ENCODE results near the gene SUMO1. TPM values are rescaled to one million over a fixed set of nuclear protein-coding genes. Genes with fewer than 3 reads are reported as not detected.

Gene SUMO1
- total RNA-seq, 2 donors from 2014 or later = 106 to 121 TPM

DNA sequence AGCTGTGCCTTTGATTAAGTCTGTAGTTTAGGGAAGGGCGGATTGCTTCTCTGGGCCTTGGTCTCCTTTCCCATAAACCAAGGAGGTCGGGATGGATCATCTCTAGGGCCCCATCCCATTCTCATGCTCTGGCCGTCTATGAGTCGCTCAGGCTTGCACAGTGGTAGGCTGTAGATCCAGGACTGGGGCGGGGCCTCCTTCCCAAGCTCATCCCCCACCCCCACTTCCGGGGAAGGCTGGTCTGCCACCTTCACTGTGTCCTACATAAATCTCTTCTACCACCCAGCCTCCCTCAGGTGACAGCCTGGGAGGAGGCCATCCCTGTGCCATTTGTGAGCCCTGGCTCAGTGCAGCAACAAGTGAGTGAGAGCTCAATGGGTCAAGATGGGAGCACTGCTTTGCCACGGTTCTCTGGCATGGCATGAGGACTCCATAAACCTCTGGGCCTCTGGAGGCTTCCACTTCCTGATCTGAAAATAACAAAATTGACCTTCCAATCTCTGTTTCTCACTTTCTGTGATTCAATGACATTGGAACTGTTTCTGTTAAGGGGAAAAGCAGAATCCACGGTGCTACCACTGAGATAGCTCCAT, 68.5 kb downstream of the SUMO1 start:
- no peak overlapping the region for H3K27ac Mint-ChIP-seq
- ATAC-seq (no peak), DNase-seq (ENCODE audit: low spot score in 2 of 2) (no peak)
- no peaks in the 10 kb centered on the region for H3K36me3 Mint-ChIP-seq
- H3K9me3 Mint-ChIP-seq = no peaks in the 10 kb centered on the region

GRCh38 chr2:202169131-202169530, 69.3 kb downstream of the SUMO1 start:
- DNase-seq (ENCODE audit: low spot score in 2 of 2) = no peak

DNA sequence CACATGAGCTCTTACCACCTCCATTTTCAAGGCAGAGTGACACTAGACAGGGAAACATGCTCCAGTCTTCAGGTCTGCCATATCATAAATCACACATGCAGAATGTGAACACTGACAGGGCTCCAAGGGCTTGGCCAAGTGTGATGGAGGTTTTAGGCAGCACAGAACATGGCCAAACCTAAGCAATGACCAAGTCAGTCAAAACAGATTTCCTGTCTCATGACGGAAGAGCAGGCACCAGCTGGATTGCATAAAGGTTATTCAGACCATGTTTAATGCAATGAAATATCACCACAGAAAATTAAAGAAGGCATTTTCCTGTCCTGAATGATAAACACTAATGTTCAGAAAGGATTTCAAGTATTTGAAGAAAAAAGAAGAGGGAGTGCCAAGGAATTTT, 72.5 kb downstream of the SUMO1 start:
- ATAC-seq (no peak), DNase-seq (ENCODE audit: low spot score in 2 of 2) (no peak)
- no peak overlapping the region for H3K27ac Mint-ChIP-seq

More at GRCh38 chr2:202169131-202169530, 69.3 kb downstream of the SUMO1 start:
- H3K9me3 Mint-ChIP-seq = no peaks in the 10 kb centered on the region
- peak; percentile 29 for ATAC-seq
- no peaks in the 10 kb centered on the region for H3K36me3 Mint-ChIP-seq
- H3K27ac Mint-ChIP-seq = no peak overlapping the region

GRCh38 chr2:202165208-202165607, 73.2 kb downstream of the SUMO1 start:
- ATAC-seq (no peak), DNase-seq (ENCODE audit: low spot score in 2 of 2) (no peak)
- Mint-ChIP-seq H3K27ac (no peak overlapping the region), H3K36me3 (no peaks in the 10 kb centered on the region), H3K9me3 (no peaks in the 10 kb centered on the region)

More for the DNA sequence above, 72.5 kb downstream of the SUMO1 start:
- Mint-ChIP-seq H3K36me3 (no peaks in the 10 kb centered on the region), H3K9me3 (no peaks in the 10 kb centered on the region)

DNA sequence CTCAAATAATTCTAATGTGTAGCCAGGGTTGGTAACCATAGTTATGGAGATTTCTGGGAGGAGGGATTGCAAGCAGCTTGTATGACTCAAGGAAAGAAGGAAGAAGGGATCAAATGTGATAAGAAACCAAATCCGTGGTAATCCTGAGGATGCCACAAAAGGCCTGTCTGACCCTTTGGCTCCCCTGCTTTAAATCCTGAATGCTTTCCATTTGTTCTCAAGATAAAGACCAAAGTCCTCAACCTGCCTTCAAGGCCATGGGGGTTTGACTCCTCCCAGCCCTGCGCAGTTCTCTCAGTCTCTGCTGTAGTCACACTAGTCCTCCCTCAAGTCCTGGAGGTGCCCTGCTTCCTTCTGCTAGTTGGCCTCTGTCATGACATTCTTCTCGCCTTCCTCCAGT, 74.0 kb downstream of the SUMO1 start:
- no peak overlapping the region for H3K27ac Mint-ChIP-seq
- H3K36me3 Mint-ChIP-seq = no peaks in the 10 kb centered on the region
- DNase-seq (ENCODE audit: low spot score in 2 of 2) (no peak), ATAC-seq (no peak)
- H3K9me3 Mint-ChIP-seq = no peaks in the 10 kb centered on the region

GRCh38 chr2:202161151-202161835, 77.1 kb downstream of the SUMO1 start:
- Mint-ChIP-seq H3K27ac (peak overlapping the region in 1 of 2 donors; percentile 45), H3K36me3 (no peaks in the 10 kb centered on the region), H3K9me3 (no peaks in the 10 kb centered on the region)
- ATAC-seq (peak in 1 of 2 donors; percentile 30), DNase-seq (ENCODE audit: low spot score in 2 of 2) (no peak)

DNA sequence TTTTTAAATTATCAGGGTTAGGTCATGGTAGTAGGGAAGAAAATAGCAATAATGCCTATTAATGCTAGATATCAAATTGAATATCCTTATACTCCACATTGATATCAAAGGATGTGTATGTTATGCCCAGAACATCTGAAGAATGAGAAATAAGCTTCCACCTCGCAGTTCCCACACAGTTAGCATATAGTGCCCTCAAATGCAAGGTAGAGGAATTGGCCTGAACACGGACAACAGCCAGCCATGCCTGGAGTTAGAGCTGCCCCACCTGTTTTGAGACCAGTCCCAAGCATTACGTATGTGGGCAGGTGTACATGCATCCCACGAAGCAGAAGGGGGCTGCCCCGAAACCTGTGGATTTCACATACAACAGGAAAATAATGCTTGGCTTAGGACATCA, 79.6 kb downstream of the SUMO1 start:
- Mint-ChIP-seq H3K9me3 (no peaks in the 10 kb centered on the region), H3K27ac (no peak overlapping the region), H3K36me3 (no peaks in the 10 kb centered on the region)
- ATAC-seq = no peak
- no peak for DNase-seq (ENCODE audit: low spot score in 2 of 2)

DNA sequence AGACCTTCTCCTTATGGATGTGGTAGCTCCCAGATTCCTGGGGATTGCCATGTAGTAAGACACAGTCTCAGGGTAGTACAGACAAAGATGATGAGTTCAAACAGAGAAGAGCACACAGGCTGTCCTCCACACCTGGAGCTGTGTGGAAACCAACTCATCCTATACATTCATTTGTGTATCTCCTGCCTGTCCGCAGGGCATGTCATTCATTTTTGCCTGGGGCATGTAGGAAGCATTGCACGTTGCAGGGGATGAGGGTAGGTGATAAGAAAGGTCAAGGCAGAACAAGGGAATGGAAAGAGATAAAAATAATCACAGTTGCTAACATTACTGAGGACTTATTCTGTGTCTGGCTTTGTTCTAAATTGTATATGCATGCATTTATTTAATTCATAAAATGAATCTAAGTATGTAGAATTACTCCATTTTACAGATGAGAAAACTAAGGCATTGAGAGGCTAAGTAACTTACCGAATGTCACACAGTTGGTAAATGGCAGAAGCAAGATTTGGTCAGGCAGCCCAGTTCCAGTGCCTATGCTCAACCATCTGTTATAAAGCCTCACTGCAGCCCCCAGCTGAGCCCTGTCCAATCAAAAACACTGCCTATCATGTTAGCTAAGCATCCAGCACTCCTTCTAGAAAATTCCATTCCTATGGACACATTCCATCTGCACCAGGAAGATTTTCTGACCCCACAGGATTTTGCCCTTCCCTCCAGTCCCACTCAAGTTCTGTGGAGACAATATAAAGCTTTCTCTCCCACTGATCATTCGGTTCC, 81.0 kb downstream of the SUMO1 start:
- Mint-ChIP-seq H3K27ac (no peak overlapping the region), H3K9me3 (no peaks in the 10 kb centered on the region), H3K36me3 (no peaks in the 10 kb centered on the region)
- ATAC-seq = no peak
- no peak for DNase-seq (ENCODE audit: low spot score in 2 of 2)

Other genes with a start within 250 kb of the SUMO1 start
- gene FZD7, start 204.7 kb downstream of the SUMO1 start, total RNA-seq = 1 to 10 TPM in 1 of 2 donors, under 1 TPM in 1; 0.30 to 1.0 TPM
- gene KIAA2012, start 165.3 kb downstream of the SUMO1 start, total RNA-seq = not detected
- 100 to 1,000 TPM; 112 to 165 TPM for gene NOP58, start 27.2 kb upstream of the SUMO1 start, total RNA-seq
- gene BMPR2, start 137.7 kb upstream of the SUMO1 start, total RNA-seq = 1 to 10 TPM; 5.1 to 8.0 TPM